ENCODE results near the gene APBA1. TPM values are rescaled to one million over a fixed set of nuclear protein-coding genes. Genes with fewer than 3 reads are reported as not detected.

APBA1 gene
- total RNA-seq, 5 donors from 2014 or later (not counting 1 experiment from before 2014, with no cell fraction given): 0.51 to 1.8 (median 0.78) TPM

DNA sequence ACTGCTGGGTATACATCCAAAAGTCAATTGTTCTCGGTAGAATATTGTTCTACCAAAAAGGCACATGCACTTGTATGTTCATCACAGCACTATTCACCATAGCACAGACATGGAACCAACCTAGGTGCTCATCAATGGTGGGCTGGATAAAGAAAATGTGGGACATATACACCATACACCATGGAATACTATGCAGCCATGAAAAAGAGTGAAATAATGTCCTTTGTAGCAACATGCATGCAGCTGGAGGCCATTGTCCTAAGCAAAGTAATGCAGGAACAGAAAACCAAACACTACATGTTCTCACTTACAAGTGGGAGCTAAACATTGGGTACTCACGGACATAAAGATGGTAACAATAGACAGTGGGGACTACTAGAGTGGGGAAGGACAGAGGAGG, 145.5 kb downstream of the APBA1 start:
- ATAC-seq (replicated peaks in 1 of 4): no peak
- Mint-ChIP-seq H3K9me3 (peaks cover 5 to 16% (median 13%) of the 10 kb centered on the region in 3 donors), H3K27ac (no peak overlapping the region), H3K27me3 (peaks cover 0 to 10% of the 10 kb centered on the region in 2 donors), H3K36me3 (no peaks in the 10 kb centered on the region), H3K4me1 (no peaks in the 10 kb centered on the region), H3K4me3 (no peak overlapping the region)
- no peak for DNase-seq
- Histone ChIP-seq H3K36me3 (ENCODE audit: control insufficient read depth in 2 of 2, extremely low read depth in 1 of 2, insufficient read depth in 1 of 2, low read length in 1 of 2) (no peaks in the 10 kb centered on the region), H3K4me1 (ENCODE audit: control insufficient read depth in 1 of 2, extremely low read depth in 1 of 2, insufficient read depth in 2 of 2, low read length in 2 of 2) (no peaks in the 10 kb centered on the region), H3K9me3 (no peaks in the 10 kb centered on the region), H3K27me3 (replicated peaks in 1 of 2; ENCODE audit: control insufficient read depth in 2 of 2, extremely low read depth in 1 of 2, insufficient read depth in 2 of 2, low read length in 1 of 2) (peaks cover 0 to 2% of the 10 kb centered on the region in 2 experiments), H3K27ac (ENCODE audit: low read length) (no peak overlapping the region), H3K4me3 (ENCODE audit: control insufficient read depth in 1 of 2, extremely low read depth in 1 of 2, low read length in 1 of 2) (no peak overlapping the region)
- WGBS (ENCODE audit: insufficient coverage): no CpG with 5 or more reads among the region's 2 CpGs
- ChIA-PET POLR2A (no interaction called here), CTCF (interaction anchor here in 1 of 2 donors (0.6 kb wide), 1 partner anchor 1254 kb away, joined by 9 read pairs; no protein-coding TSS in a partner anchor)

GRCh38 chr9:69519470-69520240, 152.5 kb downstream of the APBA1 start:
- WGBS (ENCODE audit: insufficient coverage): no CpG with 5 or more reads among the region's 5 CpGs
- no peak overlapping the region for H3K4me3 ChIP-seq (ENCODE audit: control insufficient read depth in 1 of 2, extremely low read depth in 1 of 2, low read length in 1 of 2)
- Mint-ChIP-seq H3K27me3 (peaks cover 4 to 12% of the 10 kb centered on the region in 2 donors), H3K36me3 (no peaks in the 10 kb centered on the region), H3K27ac (no peak overlapping the region), H3K4me3 (no peak overlapping the region), H3K4me1 (peaks cover 0 to 4% (median 3%) of the 10 kb centered on the region in 3 donors), H3K9me3 (peaks cover 3 to 11% (median 4%) of the 10 kb centered on the region in 3 donors)
- H3K4me1 ChIP-seq (ENCODE audit: control insufficient read depth in 1 of 2, extremely low read depth in 1 of 2, insufficient read depth in 2 of 2, low read length in 2 of 2): no peaks in the 10 kb centered on the region
- H3K27ac ChIP-seq (ENCODE audit: low read length): no peak overlapping the region
- ChIA-PET CTCF (no interaction called here), POLR2A (no interaction called here)
- ATAC-seq (replicated peaks in 1 of 4) (no peak), DNase-seq (no peak)
- H3K27me3 ChIP-seq (replicated peaks in 1 of 2; ENCODE audit: control insufficient read depth in 2 of 2, extremely low read depth in 1 of 2, insufficient read depth in 2 of 2, low read length in 1 of 2): no peaks in the 10 kb centered on the region
- no peaks in the 10 kb centered on the region for H3K9me3 ChIP-seq
- no peaks in the 10 kb centered on the region for H3K36me3 ChIP-seq (ENCODE audit: control insufficient read depth in 2 of 2, extremely low read depth in 1 of 2, insufficient read depth in 1 of 2, low read length in 1 of 2)

- Mint-ChIP-seq H3K9me3 (peaks cover 0 to 4% (median 3%) of the 10 kb centered on the region in 3 donors), H3K27ac (no peak overlapping the region), H3K4me1 (peaks cover 3 to 4% (median 3%) of the 10 kb centered on the region in 3 donors), H3K4me3 (no peak overlapping the region), H3K36me3 (no peaks in the 10 kb centered on the region), H3K27me3 (peaks cover 4% of the 10 kb centered on the region in 2 donors)
- DNase-seq (no peak), ATAC-seq (replicated peaks in 1 of 4) (no peak)
- 94% methylated on average over 90 of the region's 111 CpGs for WGBS (ENCODE audit: insufficient coverage)
- CTCF ChIA-PET: no interaction called here
- no peaks in the 10 kb centered on the region for H3K36me3 ChIP-seq (ENCODE audit: control insufficient read depth in 2 of 2, extremely low read depth in 1 of 2, insufficient read depth in 1 of 2, low read length in 1 of 2)
- H3K27ac ChIP-seq (ENCODE audit: low read length): no peak overlapping the region
- H3K9me3 ChIP-seq: no peaks in the 10 kb centered on the region
- no peaks in the 10 kb centered on the region for H3K4me1 ChIP-seq (ENCODE audit: control insufficient read depth in 1 of 2, extremely low read depth in 1 of 2, insufficient read depth in 2 of 2, low read length in 2 of 2)
- H3K27me3 ChIP-seq (replicated peaks in 1 of 2; ENCODE audit: control insufficient read depth in 2 of 2, extremely low read depth in 1 of 2, insufficient read depth in 2 of 2, low read length in 1 of 2): no peaks in the 10 kb centered on the region
- H3K4me3 ChIP-seq (ENCODE audit: control insufficient read depth in 1 of 2, extremely low read depth in 1 of 2, low read length in 1 of 2): no peak overlapping the region
- POLR2A ChIA-PET: no interaction called here
These were observed 155.5 kb downstream of the APBA1 start for GRCh38 chr9:69516353-69517322.

GRCh38 chr9:69515810-69516209, 156.4 kb downstream of the APBA1 start:
- no peak for ATAC-seq (replicated peaks in 1 of 4)
- H3K36me3 Mint-ChIP-seq: no peaks in the 10 kb centered on the region

DNA sequence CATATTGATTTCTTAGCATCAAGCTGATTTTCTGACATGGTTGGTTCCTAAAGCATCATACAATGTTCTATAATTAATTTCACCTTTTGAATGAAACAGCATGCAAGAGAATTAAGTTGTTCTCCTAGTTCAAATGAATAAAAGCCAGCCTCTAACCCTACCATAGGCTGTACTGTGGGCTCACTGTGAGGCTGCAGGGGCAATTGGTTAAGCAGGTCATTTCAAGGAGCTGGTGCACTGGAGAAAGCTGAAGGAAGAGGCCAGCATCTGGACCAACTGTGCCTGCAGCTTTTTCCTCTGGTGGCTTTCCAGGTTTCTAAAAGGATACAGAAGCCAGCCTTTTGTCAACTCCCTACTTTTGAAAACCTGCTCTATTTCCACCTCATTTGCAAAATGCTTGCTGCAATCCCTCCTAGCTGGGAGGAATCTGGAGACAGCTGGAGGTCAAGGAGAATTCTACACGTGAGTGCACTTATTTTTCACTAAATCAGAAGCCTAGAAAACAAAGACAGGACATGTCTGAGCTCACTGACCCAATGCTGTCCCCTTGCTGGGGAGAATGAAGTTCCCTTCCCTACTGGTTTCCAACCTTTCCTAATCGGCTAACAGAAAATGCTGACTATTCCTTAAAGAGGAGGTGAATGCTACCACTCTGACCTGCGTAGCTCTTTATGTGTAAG, 158.9 kb downstream of the APBA1 start:
- POLR2A ChIA-PET: no interaction called here
- no peaks in the 10 kb centered on the region for H3K27me3 ChIP-seq (replicated peaks in 1 of 2; ENCODE audit: control insufficient read depth in 2 of 2, extremely low read depth in 1 of 2, insufficient read depth in 2 of 2, low read length in 1 of 2)
- Mint-ChIP-seq H3K4me3 (no peak overlapping the region), H3K27ac (no peak overlapping the region), H3K27me3 (no peaks in the 10 kb centered on the region), H3K36me3 (no peaks in the 10 kb centered on the region), H3K9me3 (peaks cover 0 to 4% (median 3%) of the 10 kb centered on the region in 3 donors), H3K4me1 (peaks cover 0 to 3% (median 0%) of the 10 kb centered on the region in 3 donors)
- WGBS (ENCODE audit: insufficient coverage): no CpG with 5 or more reads among the region's 3 CpGs
- DNase-seq: no peak
- H3K4me1 ChIP-seq (ENCODE audit: control insufficient read depth in 1 of 2, extremely low read depth in 1 of 2, insufficient read depth in 2 of 2, low read length in 2 of 2): no peaks in the 10 kb centered on the region
- no peak for ATAC-seq (replicated peaks in 1 of 4)
- CTCF ChIA-PET: no interaction called here
- no peaks in the 10 kb centered on the region for H3K9me3 ChIP-seq
- H3K27ac ChIP-seq (ENCODE audit: low read length): no peak overlapping the region
- no peak overlapping the region for H3K4me3 ChIP-seq (ENCODE audit: control insufficient read depth in 1 of 2, extremely low read depth in 1 of 2, low read length in 1 of 2)
- no peaks in the 10 kb centered on the region for H3K36me3 ChIP-seq (ENCODE audit: control insufficient read depth in 2 of 2, extremely low read depth in 1 of 2, insufficient read depth in 1 of 2, low read length in 1 of 2)

More at GRCh38 chr9:69515810-69516209, 156.4 kb downstream of the APBA1 start:
- Histone ChIP-seq H3K4me3 (ENCODE audit: control insufficient read depth in 1 of 2, extremely low read depth in 1 of 2, low read length in 1 of 2) (no peak overlapping the region), H3K27me3 (replicated peaks in 1 of 2; ENCODE audit: control insufficient read depth in 2 of 2, extremely low read depth in 1 of 2, insufficient read depth in 2 of 2, low read length in 1 of 2) (no peaks in the 10 kb centered on the region), H3K4me1 (ENCODE audit: control insufficient read depth in 1 of 2, extremely low read depth in 1 of 2, insufficient read depth in 2 of 2, low read length in 2 of 2) (no peaks in the 10 kb centered on the region), H3K36me3 (ENCODE audit: control insufficient read depth in 2 of 2, extremely low read depth in 1 of 2, insufficient read depth in 1 of 2, low read length in 1 of 2) (no peaks in the 10 kb centered on the region), H3K9me3 (no peaks in the 10 kb centered on the region), H3K27ac (ENCODE audit: low read length) (no peak overlapping the region)
- 95% methylated on average over 23 of the region's 23 CpGs for WGBS (ENCODE audit: insufficient coverage)
- Mint-ChIP-seq H3K4me3 (no peak overlapping the region), H3K4me1 (peaks cover 3% of the 10 kb centered on the region in 3 donors), H3K27ac (no peak overlapping the region), H3K27me3 (peaks cover 3% of the 10 kb centered on the region in 2 donors), H3K9me3 (peaks cover 0 to 4% (median 3%) of the 10 kb centered on the region in 3 donors)
- CTCF ChIA-PET: no interaction called here
- no peak for DNase-seq
- POLR2A ChIA-PET: no interaction called here

DNA sequence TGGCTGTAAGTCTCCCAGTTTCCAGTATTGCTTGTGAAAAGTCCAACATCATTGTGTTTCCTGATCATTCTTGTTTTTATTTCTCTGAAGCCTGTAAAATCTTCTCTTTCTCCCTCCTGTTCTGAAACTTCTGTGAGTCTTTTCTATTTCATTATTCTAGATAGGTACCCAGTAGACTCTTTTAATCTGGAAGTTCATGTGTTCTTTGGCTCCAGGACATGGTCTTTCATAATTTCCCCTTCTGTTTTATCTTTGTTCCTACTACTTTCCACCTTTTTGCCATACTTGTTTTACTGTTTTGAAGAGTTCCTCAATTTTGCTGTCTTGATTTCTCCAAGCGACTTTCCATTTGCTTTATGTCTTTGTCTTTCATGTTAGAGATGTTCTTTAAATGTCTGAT, 168.1 kb downstream of the APBA1 start:
- Histone ChIP-seq H3K36me3 (ENCODE audit: control insufficient read depth in 2 of 2, extremely low read depth in 1 of 2, insufficient read depth in 1 of 2, low read length in 1 of 2) (no peaks in the 10 kb centered on the region), H3K27me3 (replicated peaks in 1 of 2; ENCODE audit: control insufficient read depth in 2 of 2, extremely low read depth in 1 of 2, insufficient read depth in 2 of 2, low read length in 1 of 2) (no peaks in the 10 kb centered on the region), H3K27ac (ENCODE audit: low read length) (no peak overlapping the region), H3K4me3 (ENCODE audit: control insufficient read depth in 1 of 2, extremely low read depth in 1 of 2, low read length in 1 of 2) (no peak overlapping the region), H3K4me1 (ENCODE audit: control insufficient read depth in 1 of 2, extremely low read depth in 1 of 2, insufficient read depth in 2 of 2, low read length in 2 of 2) (no peaks in the 10 kb centered on the region), H3K9me3 (no peaks in the 10 kb centered on the region)
- ATAC-seq (replicated peaks in 1 of 4): no peak
- no peak for DNase-seq
- Mint-ChIP-seq H3K4me1 (peaks cover 0 to 2% (median 0%) of the 10 kb centered on the region in 3 donors), H3K27ac (no peak overlapping the region), H3K27me3 (no peaks in the 10 kb centered on the region), H3K4me3 (no peak overlapping the region), H3K9me3 (no peaks in the 10 kb centered on the region), H3K36me3 (no peaks in the 10 kb centered on the region)
- ChIA-PET CTCF (no interaction called here), POLR2A (no interaction called here)
- WGBS (ENCODE audit: insufficient coverage): no CpG with 5 or more reads among the region's 1 CpG

Measured in T-cell (primary cell).